Measurements from ENCODE around the gene LRRC43. TPM values are rescaled to one million over a fixed set of nuclear protein-coding genes. Genes with fewer than 3 reads are reported as not detected.

The LRRC43 gene
- total RNA-seq, 1 experiment from 2014 or later = 0.34 TPM

DNA sequence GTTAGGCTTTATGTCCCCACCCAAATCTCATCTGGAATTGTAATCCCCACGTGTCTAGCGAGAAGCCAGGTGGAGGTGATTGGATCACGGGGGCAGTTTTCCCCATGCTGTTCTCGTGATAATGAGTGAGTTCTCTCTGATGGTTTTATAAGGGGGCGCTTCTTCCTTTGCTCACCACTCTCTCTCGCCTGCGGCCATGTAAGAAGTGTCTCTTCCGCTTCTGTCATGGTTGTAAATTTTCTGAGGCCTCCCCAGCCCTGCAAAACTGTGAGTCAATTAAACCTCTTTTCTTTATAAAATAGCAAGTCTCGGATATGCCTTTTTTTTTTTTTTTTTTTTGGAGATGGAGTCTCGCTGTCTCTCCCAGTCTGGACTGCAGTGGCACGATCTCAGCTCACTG lies 22.2 kb upstream of the LRRC43 start:
- no peaks in the 10 kb centered on the region for H3K9me3 Mint-ChIP-seq (ENCODE audit: unreplicated experiment)
- POLR2A ChIA-PET = no interaction called here

DNA sequence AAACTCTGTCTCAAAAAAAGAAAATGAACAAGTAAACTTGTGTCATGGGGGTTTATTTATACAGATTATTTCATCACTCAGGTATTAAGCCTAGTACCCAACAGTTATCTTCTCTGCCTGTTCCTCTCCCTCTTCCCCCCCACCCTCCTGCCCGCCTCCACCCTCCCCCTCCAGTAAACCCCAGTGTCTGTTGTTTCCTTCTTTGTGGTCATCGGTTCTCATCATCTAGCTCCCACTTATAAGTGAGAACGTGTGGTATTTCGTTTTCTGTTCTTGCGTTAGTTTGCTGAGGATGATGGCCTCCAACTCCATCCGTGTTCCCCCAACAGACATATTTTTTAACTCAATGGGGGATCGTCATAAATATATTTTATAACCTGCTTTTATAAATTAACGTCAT lies 21.2 kb upstream of the LRRC43 start:
- Histone ChIP-seq H3K4me1 (no peaks in the 10 kb centered on the region), H3K36me3 (ENCODE audit: control insufficient read depth, insufficient read depth, low read length) (no peaks in the 10 kb centered on the region), H3K4me3 (ENCODE audit: low read depth, low read length) (no peak overlapping the region), H3K9me3 (no peaks in the 10 kb centered on the region), H3K27me3 (replicated peaks; ENCODE audit: control insufficient read depth, insufficient read depth, low read length) (no peaks in the 10 kb centered on the region)
- Mint-ChIP-seq H3K4me1 (ENCODE audit: low read depth, unreplicated experiment) (no peaks in the 10 kb centered on the region), H3K27me3 (ENCODE audit: insufficient read depth, unreplicated experiment) (no peaks in the 10 kb centered on the region), H3K36me3 (ENCODE audit: insufficient read depth, unreplicated experiment) (no peaks in the 10 kb centered on the region), H3K4me3 (ENCODE audit: unreplicated experiment) (no peak overlapping the region), H3K27ac (ENCODE audit: unreplicated experiment) (no peak overlapping the region), H3K9me3 (ENCODE audit: unreplicated experiment) (no peaks in the 10 kb centered on the region)
- no TSS peak for BruUV-seq (replicated peaks)
- TF ChIP-seq, protein P1, sequence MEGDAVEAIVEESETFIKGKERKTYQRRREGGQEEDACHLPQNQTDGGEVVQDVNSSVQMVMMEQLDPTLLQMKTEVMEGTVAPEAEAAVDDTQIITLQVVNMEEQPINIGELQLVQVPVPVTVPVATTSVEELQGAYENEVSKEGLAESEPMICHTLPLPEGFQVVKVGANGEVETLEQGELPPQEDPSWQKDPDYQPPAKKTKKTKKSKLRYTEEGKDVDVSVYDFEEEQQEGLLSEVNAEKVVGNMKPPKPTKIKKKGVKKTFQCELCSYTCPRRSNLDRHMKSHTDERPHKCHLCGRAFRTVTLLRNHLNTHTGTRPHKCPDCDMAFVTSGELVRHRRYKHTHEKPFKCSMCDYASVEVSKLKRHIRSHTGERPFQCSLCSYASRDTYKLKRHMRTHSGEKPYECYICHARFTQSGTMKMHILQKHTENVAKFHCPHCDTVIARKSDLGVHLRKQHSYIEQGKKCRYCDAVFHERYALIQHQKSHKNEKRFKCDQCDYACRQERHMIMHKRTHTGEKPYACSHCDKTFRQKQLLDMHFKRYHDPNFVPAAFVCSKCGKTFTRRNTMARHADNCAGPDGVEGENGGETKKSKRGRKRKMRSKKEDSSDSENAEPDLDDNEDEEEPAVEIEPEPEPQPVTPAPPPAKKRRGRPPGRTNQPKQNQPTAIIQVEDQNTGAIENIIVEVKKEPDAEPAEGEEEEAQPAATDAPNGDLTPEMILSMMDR (IDR thresholded peaks at IDR 0.05; ENCODE audit: insufficient read depth in 1 of 2, low read depth in 1 of 2, low read length in 1 of 2, severe bottlenecking in 1 of 2, unreplicated experiment in 1 of 2) = no peak
- POLR2A ChIA-PET = no interaction called here
- DNase-seq = no peak
- CTCF ChIA-PET = interaction anchor here (0.7 kb wide), 1 partner anchor 31 kb away, joined by 3 read pairs; no protein-coding TSS in a partner anchor
- intact Hi-C loops (cut with micrococcal nuclease; ENCODE audit: unreplicated experiment) = no loop called here

More for the DNA sequence above, 22.2 kb upstream of the LRRC43 start:
- CTCF ChIA-PET = no interaction called here
- Histone ChIP-seq H3K4me3 (ENCODE audit: low read depth, low read length) (no peak overlapping the region), H3K9me3 (no peaks in the 10 kb centered on the region), H3K4me1 (no peaks in the 10 kb centered on the region), H3K36me3 (ENCODE audit: control insufficient read depth, insufficient read depth, low read length) (no peaks in the 10 kb centered on the region), H3K27me3 (replicated peaks; ENCODE audit: control insufficient read depth, insufficient read depth, low read length) (no peaks in the 10 kb centered on the region)
- DNase-seq = no peak
- TF ChIP-seq, protein P1 (IDR thresholded peaks at IDR 0.05; ENCODE audit: insufficient read depth in 1 of 2, low read depth in 1 of 2, low read length in 1 of 2, severe bottlenecking in 1 of 2, unreplicated experiment in 1 of 2) = no peak
- no peaks in the 10 kb centered on the region for H3K36me3 Mint-ChIP-seq (ENCODE audit: insufficient read depth, unreplicated experiment)
- H3K27ac Mint-ChIP-seq (ENCODE audit: unreplicated experiment) = no peak overlapping the region
- BruUV-seq (replicated peaks) = no TSS peak
- no peaks in the 10 kb centered on the region for H3K27me3 Mint-ChIP-seq (ENCODE audit: insufficient read depth, unreplicated experiment)
- intact Hi-C loops (cut with micrococcal nuclease; ENCODE audit: unreplicated experiment) = loop anchor here (1.0 kb wide), 1 partner anchor 31 kb away; no protein-coding TSS in a partner anchor
- no peaks in the 10 kb centered on the region for H3K4me1 Mint-ChIP-seq (ENCODE audit: low read depth, unreplicated experiment)
- H3K4me3 Mint-ChIP-seq (ENCODE audit: unreplicated experiment) = no peak overlapping the region

DNA sequence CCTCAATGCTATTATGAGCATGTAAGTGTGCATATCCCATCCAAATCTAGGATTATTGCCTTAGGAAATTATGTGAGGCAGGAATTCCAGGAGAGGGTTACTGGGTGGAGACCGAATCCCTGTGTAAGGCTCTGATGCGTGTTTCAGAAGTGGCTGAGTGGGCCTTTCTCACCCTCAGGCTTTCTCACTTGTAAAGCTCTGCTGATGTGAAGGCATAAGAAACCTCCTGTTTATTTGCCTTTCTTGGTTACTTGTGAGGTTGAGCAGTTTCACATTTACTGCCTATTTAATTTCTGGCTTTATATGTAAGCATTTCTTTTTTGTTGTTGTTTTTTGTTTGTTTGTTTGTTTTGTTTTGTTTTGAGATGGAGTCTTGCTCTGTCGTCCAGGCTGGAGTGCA lies 19.9 kb upstream of the LRRC43 start:
- TF ChIP-seq, protein P1 (IDR thresholded peaks at IDR 0.05; ENCODE audit: insufficient read depth in 1 of 2, low read depth in 1 of 2, low read length in 1 of 2, severe bottlenecking in 1 of 2, unreplicated experiment in 1 of 2) = no peak
- Mint-ChIP-seq H3K4me3 (ENCODE audit: unreplicated experiment) (no peak overlapping the region), H3K36me3 (ENCODE audit: insufficient read depth, unreplicated experiment) (no peaks in the 10 kb centered on the region), H3K9me3 (ENCODE audit: unreplicated experiment) (no peaks in the 10 kb centered on the region), H3K27ac (ENCODE audit: unreplicated experiment) (no peak overlapping the region), H3K27me3 (ENCODE audit: insufficient read depth, unreplicated experiment) (no peaks in the 10 kb centered on the region), H3K4me1 (ENCODE audit: low read depth, unreplicated experiment) (no peaks in the 10 kb centered on the region)
- no TSS peak for BruUV-seq (replicated peaks)
- Histone ChIP-seq H3K4me3 (ENCODE audit: low read depth, low read length) (no peak overlapping the region), H3K9me3 (no peaks in the 10 kb centered on the region), H3K4me1 (no peaks in the 10 kb centered on the region; the same call in 1 of the 2 replicates), H3K36me3 (ENCODE audit: control insufficient read depth, insufficient read depth, low read length) (no peaks in the 10 kb centered on the region), H3K27me3 (replicated peaks; ENCODE audit: control insufficient read depth, insufficient read depth, low read length) (no peaks in the 10 kb centered on the region)
- ChIA-PET CTCF (interaction anchor here (0.6 kb wide), 1 partner anchor 31 kb away, joined by 4 read pairs; no protein-coding TSS in a partner anchor), POLR2A (no interaction called here)
- no peak for DNase-seq
- intact Hi-C loops (cut with micrococcal nuclease; ENCODE audit: unreplicated experiment) = no loop called here
